Measurements from ENCODE around the gene TPST2.

Gene TPST2

GRCh38 chr22:26634189-26634588, 44.3 kb upstream of the TPST2 start:
- no peak overlapping the region for H3K4me2 ChIP-seq (ENCODE audit: low read length)
- H3K9me3 ChIP-seq (ENCODE audit: control insufficient read depth, insufficient read depth, low read length), result no peaks in the 10 kb centered on the region
- H3K79me2 ChIP-seq (ENCODE audit: control insufficient read depth, low read length), result no peaks in the 10 kb centered on the region
- H3K4me1 ChIP-seq (ENCODE audit: control insufficient read depth, low read length), result no peaks in the 10 kb centered on the region
- no peaks in the 10 kb centered on the region for H3F3A ChIP-seq (ENCODE audit: control insufficient read depth, insufficient read depth)
- H3K4me3 ChIP-seq (ENCODE audit: low read length), result no peak overlapping the region
- TF ChIP-seq EZH2phosphoT487 (IDR thresholded peaks at IDR 0.05; ENCODE audit: borderline replicate concordance, low read length) (no peak), CTCF (IDR thresholded peaks at IDR 0.05; ENCODE audit: low read depth, low read length, poor library complexity, severe bottlenecking) (no peak)
- H3K36me3 ChIP-seq (ENCODE audit: control insufficient read depth, low read length), result no peaks in the 10 kb centered on the region
- H3K27ac ChIP-seq (ENCODE audit: low read depth, low read length), result no peak overlapping the region
- H3K9me2 ChIP-seq (replicated peaks; ENCODE audit: control insufficient read depth, low read length), result no peaks in the 10 kb centered on the region
- H3K27me3 ChIP-seq (ENCODE audit: control insufficient read depth, low read length), result no peaks in the 10 kb centered on the region
- H4K20me1 ChIP-seq (ENCODE audit: control insufficient read depth, insufficient read depth, low read depth, low read length), result no peaks in the 10 kb centered on the region

- Histone ChIP-seq H4K20me1 (ENCODE audit: control insufficient read depth, insufficient read depth, low read depth, low read length) (no peaks in the 10 kb centered on the region), H3F3A (ENCODE audit: control insufficient read depth, insufficient read depth) (no peaks in the 10 kb centered on the region), H3K27ac (ENCODE audit: low read depth, low read length) (no peak overlapping the region), H3K9me3 (ENCODE audit: control insufficient read depth, insufficient read depth, low read length) (0 out of 2 replicates have a peak, but pooled peaks cover 3% of the 10 kb centered on the region), H3K9me2 (replicated peaks; ENCODE audit: control insufficient read depth, low read length) (no peaks in the 10 kb centered on the region), H3K4me1 (ENCODE audit: control insufficient read depth, low read length) (peaks cover 6% of the 10 kb centered on the region; the same call in 1 of the 2 replicates), H3K27me3 (ENCODE audit: control insufficient read depth, low read length) (0 out of 2 replicates have a peak, but pooled peaks cover 4% of the 10 kb centered on the region), H3K79me2 (ENCODE audit: control insufficient read depth, low read length) (no peaks in the 10 kb centered on the region), H3K36me3 (ENCODE audit: control insufficient read depth, low read length) (no peaks in the 10 kb centered on the region), H3K4me2 (ENCODE audit: low read length) (no peak overlapping the region), H3K4me3 (ENCODE audit: low read length) (no peak overlapping the region)
- TF ChIP-seq CTCF (IDR thresholded peaks at IDR 0.05; ENCODE audit: low read depth, low read length, poor library complexity, severe bottlenecking) (no peak), EZH2phosphoT487 (IDR thresholded peaks at IDR 0.05; ENCODE audit: borderline replicate concordance, low read length) (no peak)
These were observed 42.7 kb upstream of the TPST2 start for GRCh38 chr22:26632422-26633155.

GRCh38 chr22:26631282-26631681, 41.4 kb upstream of the TPST2 start:
- H4K20me1 ChIP-seq (ENCODE audit: control insufficient read depth, insufficient read depth, low read depth, low read length), result no peaks in the 10 kb centered on the region
- peaks cover 6% of the 10 kb centered on the region; the same call in 1 of the 2 replicates for H3K4me1 ChIP-seq (ENCODE audit: control insufficient read depth, low read length)
- peaks cover 6% of the 10 kb centered on the region; the same call in 1 of the 2 replicates for H3K27me3 ChIP-seq (ENCODE audit: control insufficient read depth, low read length)
- no peaks in the 10 kb centered on the region for H3K9me2 ChIP-seq (replicated peaks; ENCODE audit: control insufficient read depth, low read length)
- H3F3A ChIP-seq (ENCODE audit: control insufficient read depth, insufficient read depth), result peaks cover 3% of the 10 kb centered on the region; the same call in 1 of the 2 replicates
- H3K79me2 ChIP-seq (ENCODE audit: control insufficient read depth, low read length), result no peaks in the 10 kb centered on the region
- TF ChIP-seq EZH2phosphoT487 (IDR thresholded peaks at IDR 0.05; ENCODE audit: borderline replicate concordance, low read length) (no peak), CTCF (IDR thresholded peaks at IDR 0.05; ENCODE audit: low read depth, low read length, poor library complexity, severe bottlenecking) (no peak)
- H3K4me3 ChIP-seq (ENCODE audit: low read length), result no peak overlapping the region
- H3K36me3 ChIP-seq (ENCODE audit: control insufficient read depth, low read length), result no peaks in the 10 kb centered on the region
- H3K4me2 ChIP-seq (ENCODE audit: low read length), result no peak overlapping the region
- H3K27ac ChIP-seq (ENCODE audit: low read depth, low read length), result no peak overlapping the region
- 0 out of 2 replicates have a peak, but pooled peaks cover 3% of the 10 kb centered on the region for H3K9me3 ChIP-seq (ENCODE audit: control insufficient read depth, insufficient read depth, low read length)
